Cerebellar nuclear complex (tissue), 1 donor: Measurements from ENCODE around the gene COG6.

ENCODE experiments used
- DNase-seq, 2 experiments: peaks; one replicate each; lab custom pipeline; 2025; lab: John Stamatoyannopoulos, UW

COG6 gene

DNA sequence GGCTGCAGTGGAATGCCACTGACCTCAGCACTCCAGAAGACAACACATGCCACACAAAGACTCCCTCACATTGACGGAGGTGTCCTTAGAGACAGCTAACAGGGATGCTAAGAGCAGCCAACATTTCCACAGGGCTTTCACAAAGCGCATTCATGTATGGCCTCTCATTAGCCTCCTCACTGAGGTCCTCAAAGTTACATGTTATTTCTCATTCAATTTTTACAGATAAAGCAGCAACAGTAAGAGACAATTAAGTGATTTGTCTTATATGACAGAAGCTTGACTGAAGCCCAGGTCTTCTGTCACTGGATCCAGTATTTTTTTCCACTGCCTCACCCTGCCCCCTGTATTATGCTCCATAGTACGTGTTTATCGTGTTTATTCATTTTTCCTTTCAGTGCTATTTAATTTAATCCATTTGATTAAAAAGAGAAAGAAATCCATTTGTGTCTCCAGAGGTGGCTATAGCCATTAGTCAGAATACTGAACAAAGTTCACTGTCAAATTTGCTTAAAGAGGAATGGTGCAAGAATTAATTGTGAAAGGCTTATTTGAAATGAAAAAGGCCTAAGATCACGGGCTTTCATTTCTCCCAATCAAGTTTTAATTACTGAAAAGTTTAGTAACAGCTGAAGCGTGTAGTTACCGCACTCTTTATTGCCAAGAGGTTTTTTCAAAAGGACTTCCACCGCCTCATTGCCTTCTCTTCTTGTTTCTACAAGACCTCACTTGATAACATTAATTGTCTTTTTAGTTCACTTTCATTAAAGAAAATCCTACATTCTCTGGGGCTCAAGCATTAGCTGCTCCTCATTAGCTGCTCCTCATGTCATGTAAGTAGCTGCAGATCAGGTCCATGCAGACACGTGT lies 115.0 kb downstream of the COG6 start:
- no peak for DNase-seq

DNA sequence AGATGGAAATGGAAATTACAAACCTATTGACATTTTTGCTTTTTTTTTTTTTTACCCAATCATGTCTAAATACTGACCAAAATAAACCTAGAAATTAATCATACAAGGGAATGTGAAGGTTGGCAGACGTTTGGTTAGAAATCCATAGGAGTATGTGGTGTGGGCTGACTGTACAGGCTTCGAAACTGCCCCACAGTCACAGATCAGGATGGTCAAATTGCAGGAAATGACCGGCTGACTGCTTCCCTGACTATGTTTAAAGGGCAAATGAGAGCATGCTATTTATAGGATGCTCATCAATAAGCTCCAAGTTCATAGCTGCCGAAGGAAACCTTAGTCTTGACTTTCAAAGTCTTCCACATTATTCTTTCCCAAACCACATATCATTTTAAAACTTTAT lies 118.4 kb downstream of the COG6 start:
- DNase-seq, result no peak

DNA sequence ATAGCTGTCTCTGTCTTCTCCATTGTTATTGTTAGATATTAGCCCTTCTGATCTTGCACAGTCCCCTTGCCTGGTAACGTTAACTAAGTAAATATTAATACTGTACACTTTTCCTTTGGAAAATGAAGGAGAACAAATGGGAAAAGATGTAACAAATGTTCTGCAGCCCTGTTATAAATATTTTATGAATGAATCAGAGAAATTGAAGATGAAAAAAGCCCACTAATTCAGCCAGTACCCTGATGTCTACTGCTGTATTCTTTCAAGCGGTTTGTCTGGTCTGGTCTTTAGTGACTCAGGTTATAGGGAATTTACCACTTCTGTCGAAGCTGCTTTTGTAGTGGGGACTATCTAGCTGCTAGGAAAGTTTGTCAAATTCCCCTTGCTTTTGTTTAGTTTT lies 121.0 kb downstream of the COG6 start:
- DNase-seq, result no peak

DNA sequence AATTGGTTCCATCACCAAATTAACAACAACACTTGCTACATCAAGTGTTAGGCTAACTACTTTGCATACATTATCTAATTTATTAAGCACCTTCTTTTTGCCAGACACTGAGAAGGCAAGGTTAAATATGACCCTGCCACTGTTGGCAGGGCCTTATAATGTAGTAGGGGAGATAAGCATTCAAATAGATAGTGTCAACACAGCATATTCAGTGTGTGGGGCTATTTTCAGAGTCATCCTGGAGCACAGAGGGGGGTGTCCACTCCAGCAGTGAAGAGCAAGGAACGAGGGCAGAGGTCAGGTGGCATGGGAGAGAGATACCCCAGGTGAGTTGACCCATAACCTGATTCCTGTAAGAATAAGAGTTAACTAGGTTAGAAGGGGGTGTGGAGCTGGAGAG lies 121.6 kb downstream of the COG6 start:
- no peak for DNase-seq

DNA sequence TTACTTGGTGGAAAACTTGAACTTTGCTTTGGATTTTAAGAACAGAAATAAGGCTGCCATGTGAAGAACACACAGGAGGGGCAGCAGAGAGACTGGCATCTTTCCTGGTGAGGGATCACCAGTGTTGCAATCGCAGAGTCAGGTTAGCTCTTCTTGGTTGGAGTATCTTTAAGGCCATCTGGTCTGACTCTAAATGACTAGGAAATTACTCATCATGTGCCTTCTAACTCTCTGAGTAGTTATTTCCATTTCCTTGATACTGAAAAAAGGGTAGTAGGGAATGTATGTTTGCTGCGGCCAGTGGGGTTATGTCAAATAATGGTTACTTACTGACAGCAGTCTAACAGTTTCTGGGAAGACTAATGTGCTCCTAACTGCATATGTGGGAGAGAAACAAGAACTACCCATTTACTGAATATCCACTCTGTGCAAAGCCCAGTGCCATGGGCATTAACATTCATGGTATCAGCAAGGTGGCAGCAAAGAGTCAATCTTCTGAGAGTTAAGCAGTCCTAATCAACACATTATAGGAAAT lies 122.1 kb downstream of the COG6 start:
- no peak for DNase-seq

DNA sequence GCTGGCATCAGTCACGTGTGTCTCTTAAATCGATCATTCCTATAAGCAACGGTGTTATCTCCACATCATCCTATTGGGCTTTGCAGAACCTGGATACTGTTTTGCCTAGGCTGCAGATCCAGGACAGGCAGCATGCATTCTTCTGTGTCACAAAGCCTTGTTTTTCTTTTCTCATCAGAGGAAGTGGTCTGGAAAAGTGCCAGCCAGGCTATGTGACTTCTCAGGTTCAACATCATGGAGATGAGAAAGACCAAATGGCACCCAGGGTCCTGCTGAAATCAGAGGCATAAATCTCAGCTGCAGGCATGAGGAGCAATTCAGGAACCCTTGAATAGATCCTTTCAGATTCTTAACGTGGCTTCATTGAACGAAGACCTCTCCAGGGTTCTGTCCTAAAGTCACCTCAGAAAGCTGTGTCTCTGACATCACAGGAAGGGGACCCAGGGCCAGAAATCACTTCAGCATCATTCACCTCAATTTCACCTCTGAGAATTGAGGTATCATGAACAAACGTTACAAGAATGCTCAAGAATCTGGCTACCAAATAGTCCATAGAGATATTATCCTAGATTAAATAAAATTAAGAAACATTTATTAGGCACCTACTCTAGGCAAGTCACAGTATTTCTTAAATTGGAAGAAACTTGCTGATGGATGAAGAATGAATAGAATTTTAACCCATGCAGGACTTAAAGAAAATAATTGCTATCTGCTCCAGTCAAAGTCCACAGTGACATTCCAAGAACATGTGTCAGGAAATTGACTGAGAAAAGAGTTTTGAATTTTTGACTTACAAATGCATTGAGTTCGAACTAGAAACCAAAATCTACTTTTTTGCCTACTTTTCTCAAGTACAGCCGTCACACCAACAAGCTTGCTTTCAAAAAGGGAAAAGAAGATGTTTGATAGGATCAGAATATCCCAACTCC lies 124.1 kb downstream of the COG6 start:
- no peak for DNase-seq

DNA sequence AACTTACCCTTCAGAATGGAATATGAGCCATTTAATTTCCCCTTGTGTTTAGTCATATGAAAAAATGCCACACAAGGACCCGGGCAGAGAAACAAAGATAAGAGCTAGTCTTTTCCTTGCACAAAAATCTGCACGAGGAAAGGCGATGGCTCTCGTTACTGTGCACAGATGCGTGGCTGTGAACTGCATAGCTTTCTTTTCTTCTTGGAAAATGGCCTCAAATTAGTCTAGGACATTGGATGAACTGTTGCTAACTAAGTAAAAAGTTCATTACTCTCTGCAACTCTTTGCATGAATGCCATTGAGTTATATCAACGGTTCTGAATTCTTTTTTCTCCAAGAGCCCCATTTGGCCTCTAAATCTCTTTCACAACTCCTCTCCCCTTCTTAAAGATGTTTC lies 125.2 kb downstream of the COG6 start:
- DNase-seq, result no peak

DNA sequence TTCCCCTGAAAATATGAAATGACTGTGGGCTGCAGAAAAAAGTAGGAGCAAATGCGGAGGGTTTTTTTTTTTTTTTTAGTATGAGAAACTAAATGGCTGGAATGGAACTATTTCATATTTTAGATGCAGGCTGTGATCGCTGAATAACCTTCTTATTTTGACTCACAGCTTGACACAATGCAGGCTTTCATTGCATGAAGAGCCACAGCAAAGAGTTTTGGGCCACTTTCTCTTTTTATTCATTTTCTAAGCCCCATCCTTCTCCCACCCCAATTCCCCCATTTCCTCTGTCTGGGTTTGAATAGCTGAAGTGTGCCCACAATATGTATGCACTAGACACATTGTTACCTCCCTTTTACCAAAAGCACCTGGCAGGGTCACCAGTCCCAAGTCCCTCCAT lies 125.9 kb downstream of the COG6 start:
- DNase-seq, result no peak

DNA sequence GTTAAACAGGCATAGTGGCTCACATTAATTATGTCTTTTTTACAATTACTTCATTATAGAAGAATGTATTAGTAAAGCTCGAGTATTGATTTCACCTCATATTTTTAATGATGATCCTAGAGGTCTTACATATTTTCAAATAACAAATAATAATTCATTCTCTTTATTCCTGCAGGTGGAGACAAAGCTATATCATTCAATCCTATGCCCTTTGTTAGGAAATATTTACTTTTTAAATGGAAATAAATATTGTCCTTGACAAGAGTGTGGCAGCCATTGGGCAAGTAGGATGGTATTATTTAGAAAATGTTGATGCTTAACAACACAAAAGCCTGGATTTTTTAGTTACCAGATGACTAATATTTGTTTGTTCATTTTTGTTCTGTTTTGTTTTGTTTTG lies 127.6 kb downstream of the COG6 start:
- no peak for DNase-seq

DNA sequence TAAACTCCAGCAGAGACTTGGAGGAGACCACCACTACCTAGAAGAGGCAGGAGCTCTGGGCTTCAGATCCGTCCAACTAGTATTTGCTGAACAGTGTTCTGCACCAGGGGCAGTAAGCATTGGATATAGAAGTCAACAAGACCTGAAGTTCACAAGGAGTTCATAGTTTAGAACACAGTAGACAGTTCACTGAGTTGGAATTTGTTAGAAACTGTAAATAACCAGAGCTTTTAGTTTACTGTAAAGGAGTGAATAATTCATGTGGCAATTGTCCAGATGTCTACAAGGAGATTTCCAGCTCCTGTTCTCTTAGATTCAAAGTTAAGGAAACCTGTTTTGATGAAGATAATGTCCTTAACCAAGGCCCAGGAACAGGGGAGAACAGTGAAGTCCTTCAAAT lies 128.9 kb downstream of the COG6 start:
- no peak for DNase-seq

DNA sequence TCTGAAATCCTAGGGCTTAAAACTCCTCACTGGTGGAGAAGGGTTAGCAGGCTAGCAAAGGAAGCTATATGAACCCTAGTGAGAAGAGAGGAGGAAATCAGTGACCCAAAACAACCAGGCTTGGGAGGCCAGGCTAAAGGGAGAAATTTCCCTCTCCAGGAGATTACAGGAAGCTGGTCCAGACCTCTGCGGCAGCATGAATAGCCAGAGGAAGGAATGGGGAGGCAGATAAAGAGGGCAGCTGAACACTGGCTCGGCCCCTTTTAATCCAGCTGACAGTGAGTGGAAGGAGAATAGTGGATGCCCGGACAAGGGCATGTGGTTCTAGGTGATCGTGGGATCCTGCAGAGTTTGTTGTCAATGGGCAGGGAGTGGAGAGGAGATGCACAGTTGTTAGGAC lies 130.6 kb downstream of the COG6 start:
- no peak for DNase-seq

DNA sequence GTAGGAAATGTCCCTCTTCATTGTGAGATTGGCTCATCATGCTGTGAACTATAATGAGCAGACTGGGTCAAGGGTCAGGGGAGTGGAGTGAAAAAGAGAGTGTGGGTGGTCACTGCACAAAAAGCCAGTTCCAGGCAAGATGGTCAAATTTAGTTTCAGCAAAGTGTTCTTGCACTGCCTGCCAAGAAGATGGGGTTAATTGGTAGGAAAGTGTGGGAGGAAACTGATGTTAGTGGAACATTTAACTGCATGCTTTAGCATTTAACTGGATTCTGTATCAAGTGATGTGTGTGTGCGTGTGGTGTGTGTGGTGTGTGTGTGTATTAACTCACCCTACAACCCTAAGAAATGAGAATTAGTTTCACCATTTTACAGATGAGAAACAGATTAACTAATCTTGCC lies 131.6 kb downstream of the COG6 start:
- no peak for DNase-seq

DNA sequence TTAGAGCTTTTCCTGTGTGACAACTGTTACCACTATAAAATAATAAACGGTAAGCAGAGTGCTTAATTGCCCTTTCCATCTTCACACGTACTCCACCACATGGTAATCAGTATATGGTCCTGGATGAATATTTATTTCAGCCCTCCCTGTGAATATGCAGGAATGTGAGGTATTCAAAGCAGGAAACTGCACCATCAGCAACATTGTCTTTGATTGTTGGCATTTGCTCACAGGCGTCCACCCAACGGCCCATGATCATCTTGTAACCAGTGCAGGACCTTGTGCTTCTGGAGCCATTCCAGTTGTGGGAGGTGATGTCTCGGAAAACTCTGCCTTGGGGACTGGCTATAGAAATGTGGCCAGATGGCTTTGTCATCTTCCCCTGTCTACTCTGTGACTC lies 132.6 kb downstream of the COG6 start:
- DNase-seq, result no peak

DNA sequence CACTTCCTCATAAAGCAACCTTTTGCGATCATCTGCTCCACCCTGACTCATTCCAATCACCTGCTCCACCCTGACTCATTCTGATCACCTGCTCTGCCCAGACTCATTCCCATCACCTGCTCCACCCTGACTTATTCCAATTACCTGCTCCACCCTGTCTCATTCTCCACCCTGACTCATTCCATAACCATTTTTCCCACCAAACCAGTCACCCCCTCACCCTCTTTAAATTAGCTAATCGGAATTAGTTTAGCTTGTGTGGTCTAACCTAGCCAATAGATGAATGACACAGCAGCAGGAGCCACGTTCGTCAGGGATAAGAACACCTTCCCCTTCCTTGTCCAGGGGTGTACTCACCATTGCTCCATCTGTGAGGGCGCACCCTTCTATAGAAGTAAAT lies 134.0 kb downstream of the COG6 start:
- DNase-seq, result no peak
